HuH-7.5 (cell line): Measurements from ENCODE around the gene TAF3.
"Not testable (repeated sequence)": the region's sequence is repeated elsewhere in the genome, so short reads cannot be mapped to it uniquely, and the experiment has no call there.

ENCODE experiments used
- DNase-seq: peaks from one replicate; pipeline ENCODE4 v3.0.0; 2011; ENCODE audit warnings: low spot score

TAF3 gene

GRCh38 chr10:7811000-7811399 is 7.3 kb upstream of the TAF3 start:
- DNase-seq, result no peak

DNA sequence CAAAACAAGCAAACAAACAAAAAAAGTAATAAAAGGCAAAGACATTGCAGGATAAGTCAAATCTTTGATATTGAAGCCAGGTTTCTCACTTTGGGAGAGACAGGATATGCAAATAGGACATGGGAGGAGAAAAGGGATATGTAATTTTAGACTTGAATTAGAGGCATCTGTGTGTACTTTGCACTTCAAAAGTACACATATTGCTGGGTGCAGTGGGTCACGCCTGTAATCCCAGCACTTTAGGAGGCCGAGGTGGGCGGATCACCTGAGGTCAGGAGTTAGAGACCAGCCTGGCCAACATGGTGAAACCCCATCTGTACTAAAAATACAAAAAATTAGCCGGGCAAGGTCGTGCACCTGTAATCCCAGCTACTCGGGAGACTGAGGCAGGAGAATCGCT is 6.6 kb upstream of the TAF3 start:
- DNase-seq, result not testable (repeated sequence)

DNA sequence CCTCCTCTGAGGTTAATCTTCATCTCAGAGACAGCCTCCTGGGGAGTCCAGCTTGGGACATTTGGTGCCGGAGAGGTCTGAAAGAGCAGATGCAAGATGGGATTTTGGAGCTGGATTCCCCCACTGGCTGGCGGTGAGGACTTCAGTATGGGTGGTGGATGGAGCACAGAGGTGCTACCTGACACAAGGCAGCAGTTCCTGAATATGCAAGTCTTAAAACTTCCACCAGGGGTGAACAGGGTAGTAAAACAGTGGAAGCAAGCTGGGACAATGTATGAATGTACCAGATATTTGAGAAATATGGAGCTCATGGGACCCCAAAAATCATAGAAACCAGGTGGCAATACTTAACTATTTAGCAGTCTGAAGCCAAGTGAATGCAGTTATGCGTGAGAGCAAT is 4.8 kb upstream of the TAF3 start:
- no peak for DNase-seq

- DNase-seq, result no peak
Observed at GRCh38 chr10:7817576-7817975, 729 bp upstream of the TAF3 start.

DNA sequence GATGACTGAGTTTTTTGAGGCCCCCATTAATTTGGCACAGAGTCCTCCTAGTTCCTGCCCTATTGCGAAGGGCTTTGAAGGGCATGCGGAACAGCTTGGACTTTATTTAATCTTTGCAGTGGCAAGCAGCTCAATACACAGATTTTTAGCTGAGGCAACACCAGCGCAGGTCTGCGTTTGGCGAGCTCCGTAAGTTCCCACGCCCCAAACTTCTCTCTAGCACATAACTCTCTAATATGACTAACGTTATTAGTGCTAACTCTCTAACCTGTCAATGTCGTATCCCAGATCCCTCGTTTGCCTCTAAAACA is 366 bp upstream of the TAF3 start:
- no peak for DNase-seq

- DNase-seq, result peak; percentile 20
Observed at GRCh38 chr10:7819121-7819460, 786 bp downstream of the TAF3 start.

GRCh38 chr10:7824251-7824650 is 5.9 kb downstream of the TAF3 start:
- DNase-seq, result no peak

DNA sequence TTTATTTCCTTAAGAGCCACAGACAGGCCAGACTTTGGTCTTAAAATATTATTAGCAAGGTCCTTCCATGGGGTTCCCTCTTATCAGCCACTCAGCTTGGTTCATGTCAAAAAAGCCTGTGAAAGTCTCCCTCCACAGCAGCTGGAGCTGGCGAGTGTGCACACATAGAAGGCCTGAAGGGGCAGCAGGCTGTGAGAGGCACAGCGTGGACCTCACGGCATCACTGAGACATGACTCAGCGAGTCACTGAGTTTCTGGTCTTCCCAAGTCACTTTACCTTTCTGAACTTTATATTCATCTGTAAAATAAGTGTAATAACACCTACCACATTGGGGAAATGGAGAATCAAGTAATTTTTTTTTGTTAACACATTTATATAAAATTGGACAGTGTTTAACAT is 8.7 kb downstream of the TAF3 start:
- DNase-seq, result no peak

DNA sequence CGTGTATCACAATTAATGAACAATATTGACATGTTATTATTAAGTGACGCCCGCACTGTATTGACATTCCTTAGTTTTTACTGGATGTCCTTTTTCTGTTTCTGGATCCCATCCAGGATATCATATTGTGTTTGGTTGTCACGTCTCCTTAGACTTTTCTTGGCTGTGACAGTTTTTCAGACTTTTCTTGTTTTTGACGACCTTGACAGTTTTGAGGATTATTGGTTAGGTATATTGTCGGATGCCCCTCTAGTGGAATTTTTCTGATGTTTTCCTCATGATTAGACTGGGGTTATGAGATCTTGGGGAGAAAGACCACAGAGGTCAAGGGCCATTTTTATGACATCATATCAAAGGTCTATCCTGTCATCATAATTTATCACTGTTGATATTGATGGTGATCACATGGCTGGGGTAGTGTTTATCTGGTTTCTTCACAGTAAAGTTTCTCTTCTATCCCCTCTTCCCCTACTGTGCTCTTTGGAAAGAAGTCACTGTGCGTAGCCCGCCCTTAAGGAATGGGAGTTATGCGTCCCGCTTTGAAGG is 11.1 kb downstream of the TAF3 start:
- DNase-seq, result no peak

DNA sequence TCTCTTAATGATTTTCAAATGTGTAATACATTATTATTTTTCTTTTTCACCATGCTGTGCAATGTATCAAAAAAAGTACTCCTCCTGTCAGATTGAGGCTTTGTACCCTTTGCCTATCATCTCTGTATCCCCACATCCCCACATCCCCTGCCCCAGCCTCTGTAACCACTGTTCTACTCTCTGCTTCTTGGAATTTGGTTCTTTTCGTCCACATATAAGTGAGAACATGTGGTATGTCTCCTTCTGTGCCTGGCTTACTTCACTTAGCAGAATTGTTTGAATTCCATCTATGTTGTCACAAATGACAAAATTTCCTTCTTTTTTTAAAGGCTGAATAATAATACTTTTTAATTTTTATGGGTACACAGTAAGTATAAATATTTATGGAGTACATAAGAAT is 13.8 kb downstream of the TAF3 start:
- no peak for DNase-seq

DNA sequence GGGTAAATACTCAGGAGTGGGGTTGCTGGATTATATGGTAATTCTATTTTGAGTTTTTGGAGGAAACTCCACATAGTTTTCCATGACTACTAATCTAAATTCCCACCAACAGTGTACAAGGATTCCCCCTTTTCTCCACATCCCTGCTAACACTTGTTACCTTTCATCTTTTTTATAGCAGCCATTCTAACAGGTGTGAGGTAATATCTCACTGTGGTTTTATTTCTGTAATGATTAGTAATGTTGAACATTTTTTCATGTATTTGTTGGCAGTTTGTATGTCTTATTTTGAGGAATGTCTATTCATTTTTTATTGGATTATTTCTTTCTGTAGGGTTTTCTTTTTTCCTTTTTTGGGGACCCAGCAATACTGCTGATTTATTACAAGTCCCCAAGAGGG is 14.9 kb downstream of the TAF3 start:
- no peak for DNase-seq

DNA sequence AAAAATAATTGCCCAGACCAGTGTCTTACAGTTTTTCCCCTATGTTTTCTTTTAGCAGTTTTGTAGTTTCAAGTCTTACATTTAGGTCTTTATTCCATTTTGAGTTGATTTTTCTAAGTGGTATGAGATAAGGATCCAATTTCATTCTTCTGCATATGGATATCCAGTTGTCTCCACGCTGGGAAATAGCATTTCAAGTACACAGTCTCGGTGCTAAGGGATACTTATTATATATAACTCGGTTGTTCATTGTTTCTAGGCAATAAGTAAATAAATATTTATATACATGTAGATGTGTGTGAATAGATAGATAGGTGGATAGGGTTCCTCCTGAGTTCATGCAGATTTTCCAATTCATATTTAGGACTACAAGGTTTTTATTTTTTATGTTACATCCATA is 16.0 kb downstream of the TAF3 start:
- no peak for DNase-seq

- no peak for DNase-seq
Observed at GRCh38 chr10:7836571-7836970, 18.3 kb downstream of the TAF3 start.

- no peak for DNase-seq
Observed at GRCh38 chr10:7846591-7846990, 28.3 kb downstream of the TAF3 start.

DNA sequence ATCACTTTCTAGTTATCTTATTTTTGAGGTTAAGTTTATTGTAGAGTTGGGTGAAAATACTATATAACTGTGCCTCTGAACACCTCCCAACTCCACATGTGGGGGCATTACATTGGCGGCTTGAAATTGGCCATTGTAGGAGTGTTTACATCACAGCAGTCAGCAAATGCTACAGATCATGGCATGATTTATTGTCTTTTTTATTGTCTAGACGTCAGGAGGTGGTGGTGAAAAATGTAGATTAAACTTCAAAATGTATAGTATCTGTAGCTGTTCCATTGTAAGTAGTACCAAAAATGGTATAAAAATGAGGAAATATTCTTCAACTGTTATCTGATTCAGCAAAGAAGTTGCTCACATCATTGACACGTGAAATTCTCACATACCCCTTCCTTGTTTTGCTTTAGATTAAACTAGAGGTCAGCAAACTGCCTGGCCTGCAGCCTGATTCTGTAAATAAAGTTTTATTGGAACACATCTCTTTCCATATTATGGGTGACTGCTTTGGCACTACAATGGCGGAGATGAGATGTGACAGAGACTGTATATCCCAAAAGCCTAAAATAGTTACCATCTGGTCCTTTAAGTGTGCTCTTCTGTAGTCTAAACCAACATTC is 35.0 kb downstream of the TAF3 start:
- no peak for DNase-seq

DNA sequence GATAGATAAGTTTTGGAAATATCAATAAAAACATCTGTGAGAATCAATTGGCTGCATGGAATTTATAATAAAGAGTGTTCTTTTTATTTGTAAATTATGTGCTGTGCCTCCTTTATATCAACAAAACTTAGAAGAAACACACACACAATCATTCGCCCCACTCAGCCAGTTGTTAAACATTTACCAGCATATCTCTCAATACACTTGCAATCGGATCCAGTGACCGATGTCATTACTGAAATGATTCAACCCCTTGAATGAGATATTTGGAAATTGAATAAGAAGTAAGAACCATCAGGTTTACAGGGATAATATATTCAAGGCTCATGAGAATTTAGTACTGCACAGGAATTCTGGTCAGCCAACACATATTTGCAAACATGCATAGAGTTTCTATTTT is 35.6 kb downstream of the TAF3 start:
- DNase-seq, result no peak

- DNase-seq, result no peak
Observed at GRCh38 chr10:7855205-7855604, 36.9 kb downstream of the TAF3 start.

GRCh38 chr10:7856678-7857077 is 38.4 kb downstream of the TAF3 start:
- no peak for DNase-seq

- DNase-seq, result no peak
Observed at GRCh38 chr10:7857262-7857661, 39.0 kb downstream of the TAF3 start.

GRCh38 chr10:7861509-7862120 is 43.3 kb downstream of the TAF3 start:
- no peak for DNase-seq

GRCh38 chr10:7862121-7862514 is 43.8 kb downstream of the TAF3 start:
- DNase-seq, result no peak

- DNase-seq, result no peak
Observed at GRCh38 chr10:7866176-7866575, 47.9 kb downstream of the TAF3 start.

DNA sequence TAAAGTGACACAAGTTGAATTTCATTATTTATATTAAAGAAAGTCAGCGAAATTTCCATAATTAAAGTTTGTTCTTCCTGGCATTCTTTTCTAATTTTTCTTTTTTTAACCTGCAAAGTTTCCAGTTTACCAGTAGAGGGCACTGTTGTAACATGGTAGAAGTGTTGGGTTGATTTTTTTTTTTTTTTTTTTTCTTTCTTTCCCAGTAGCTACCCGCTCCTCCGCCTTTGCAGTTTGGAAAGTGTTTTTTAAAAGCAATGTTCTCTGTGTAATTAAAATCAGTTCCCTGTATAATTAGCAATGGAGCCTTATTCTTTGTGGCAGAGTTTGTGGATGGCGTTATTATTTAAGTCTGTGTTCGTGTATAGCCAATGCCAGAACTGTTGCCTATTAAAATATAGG is 53.7 kb downstream of the TAF3 start:
- no peak for DNase-seq

- DNase-seq, result no peak
Observed at GRCh38 chr10:7874864-7875263, 56.6 kb downstream of the TAF3 start.
